ENCODE measurements around the gene APRT. TPM values are rescaled to one million over a fixed set of nuclear protein-coding genes. Genes with fewer than 3 reads are reported as not detected.

APRT gene
- total RNA-seq, 1 donor from 2014 or later, result 116 TPM

GRCh38 chr16:88853325-88853941 is 41.7 kb upstream of the APRT start:
- H3K27me3 Mint-ChIP-seq, result no peaks in the 10 kb centered on the region
- no peak for TF ChIP-seq CTCF (conservative IDR thresholded peaks at IDR 0.05)
- no peak for DNase-seq (ENCODE audit: extremely low spot score, unreplicated experiment)
- no peaks in the 10 kb centered on the region for H3K36me3 Mint-ChIP-seq
- peaks cover 11% of the 10 kb centered on the region for H3K4me1 Mint-ChIP-seq (ENCODE audit: unreplicated experiment)
- no peak overlapping the region for H3K4me3 Mint-ChIP-seq
- H3K27ac Mint-ChIP-seq, result no peak overlapping the region
- H3K9me3 Mint-ChIP-seq, result no peaks in the 10 kb centered on the region

- Mint-ChIP-seq H3K9me3 (no peaks in the 10 kb centered on the region), H3K27ac (no peak overlapping the region), H3K4me1 (ENCODE audit: unreplicated experiment) (peaks cover 4% of the 10 kb centered on the region), H3K4me3 (no peak overlapping the region), H3K27me3 (no peaks in the 10 kb centered on the region), H3K36me3 (no peaks in the 10 kb centered on the region)
- TF ChIP-seq CTCF (conservative IDR thresholded peaks at IDR 0.05), result no peak
- no peak for DNase-seq (ENCODE audit: extremely low spot score, unreplicated experiment)
These were observed 39.9 kb upstream of the APRT start for GRCh38 chr16:88851616-88852015.

GRCh38 chr16:88850531-88851199 is 38.9 kb upstream of the APRT start:
- no peak for DNase-seq (ENCODE audit: extremely low spot score, unreplicated experiment)
- no peaks in the 10 kb centered on the region for H3K9me3 Mint-ChIP-seq
- peaks cover 4% of the 10 kb centered on the region for H3K4me1 Mint-ChIP-seq (ENCODE audit: unreplicated experiment)
- no peak overlapping the region for H3K27ac Mint-ChIP-seq
- no peak overlapping the region for H3K4me3 Mint-ChIP-seq
- no peaks in the 10 kb centered on the region for H3K36me3 Mint-ChIP-seq
- H3K27me3 Mint-ChIP-seq, result no peaks in the 10 kb centered on the region
- TF ChIP-seq CTCF (conservative IDR thresholded peaks at IDR 0.05), result no peak

- Mint-ChIP-seq H3K9me3 (no peaks in the 10 kb centered on the region), H3K36me3 (no peaks in the 10 kb centered on the region), H3K4me3 (no peak overlapping the region), H3K27ac (no peak overlapping the region), H3K27me3 (no peaks in the 10 kb centered on the region), H3K4me1 (ENCODE audit: unreplicated experiment) (peaks cover 4% of the 10 kb centered on the region)
- DNase-seq (ENCODE audit: extremely low spot score, unreplicated experiment), result no peak
- TF ChIP-seq CTCF (conservative IDR thresholded peaks at IDR 0.05), result no peak
These were observed 36.8 kb upstream of the APRT start for GRCh38 chr16:88848557-88848956.

GRCh38 chr16:88847654-88848053 is 35.9 kb upstream of the APRT start:
- DNase-seq (ENCODE audit: extremely low spot score, unreplicated experiment), result no peak
- H3K4me1 Mint-ChIP-seq (ENCODE audit: unreplicated experiment), result peaks cover 4% of the 10 kb centered on the region
- H3K36me3 Mint-ChIP-seq, result no peaks in the 10 kb centered on the region
- H3K4me3 Mint-ChIP-seq, result no peak overlapping the region
- no peaks in the 10 kb centered on the region for H3K27me3 Mint-ChIP-seq
- no peak for TF ChIP-seq CTCF (conservative IDR thresholded peaks at IDR 0.05)
- H3K27ac Mint-ChIP-seq, result no peak overlapping the region
- H3K9me3 Mint-ChIP-seq, result no peaks in the 10 kb centered on the region
